Type B pancreatic cell (in vitro differentiated cells): Measurements from ENCODE around the gene APOE. TPM values are rescaled to one million over a fixed set of nuclear protein-coding genes. Genes with fewer than 3 reads are reported as not detected.

Experiments
- DNase-seq: peaks from one replicate; pipeline ENCODE4 v3.0.0; 2021; ENCODE audit warnings: mixed read lengths; ENCODE audit not compliant: unreplicated experiment; ENCODE audit errors: extremely low spot score
- H3K27ac Mint-ChIP-seq: 2 replicates; pipeline ENCODE4 v1.8.0; 2021; ENCODE audit warnings: mild to moderate bottlenecking, mixed read lengths
- H3K27me3 Mint-ChIP-seq: 2 replicates; pipeline ENCODE4 v1.8.0; 2021; ENCODE audit warnings: mixed read lengths
- H3K36me3 Mint-ChIP-seq: 2 replicates; pipeline ENCODE4 v1.8.0; 2021; ENCODE audit warnings: mixed read lengths
- H3K4me1 Mint-ChIP-seq: one replicate; pipeline ENCODE4 v1.8.0; 2021; ENCODE audit warnings: mixed read lengths; ENCODE audit not compliant: unreplicated experiment
- H3K4me3 Mint-ChIP-seq: 2 replicates; pipeline ENCODE4 v1.8.0; 2021; ENCODE audit warnings: mild to moderate bottlenecking, mixed read lengths
- H3K9me3 Mint-ChIP-seq: 2 replicates; pipeline ENCODE4 v1.8.0; 2021; ENCODE audit warnings: mixed read lengths
- CTCF ChIP-seq: fragments of 200-600 bp; sonication (generic); conservative IDR thresholded peaks from 2 replicates; pipeline ENCODE4 v1.5.0; 2021; ENCODE audit warnings: antibody characterized with exemption, mild to moderate bottlenecking
- total RNA-seq: library from RNA; stranded (reverse); gene quantifications from 2 replicates; pipeline ENCODE4 v1.2.1, GENCODE V29; 2021; ENCODE audit warnings: low replicate concordance

The APOE gene
- total RNA-seq, 1 donor from 2014 or later, result 168 TPM

DNA sequence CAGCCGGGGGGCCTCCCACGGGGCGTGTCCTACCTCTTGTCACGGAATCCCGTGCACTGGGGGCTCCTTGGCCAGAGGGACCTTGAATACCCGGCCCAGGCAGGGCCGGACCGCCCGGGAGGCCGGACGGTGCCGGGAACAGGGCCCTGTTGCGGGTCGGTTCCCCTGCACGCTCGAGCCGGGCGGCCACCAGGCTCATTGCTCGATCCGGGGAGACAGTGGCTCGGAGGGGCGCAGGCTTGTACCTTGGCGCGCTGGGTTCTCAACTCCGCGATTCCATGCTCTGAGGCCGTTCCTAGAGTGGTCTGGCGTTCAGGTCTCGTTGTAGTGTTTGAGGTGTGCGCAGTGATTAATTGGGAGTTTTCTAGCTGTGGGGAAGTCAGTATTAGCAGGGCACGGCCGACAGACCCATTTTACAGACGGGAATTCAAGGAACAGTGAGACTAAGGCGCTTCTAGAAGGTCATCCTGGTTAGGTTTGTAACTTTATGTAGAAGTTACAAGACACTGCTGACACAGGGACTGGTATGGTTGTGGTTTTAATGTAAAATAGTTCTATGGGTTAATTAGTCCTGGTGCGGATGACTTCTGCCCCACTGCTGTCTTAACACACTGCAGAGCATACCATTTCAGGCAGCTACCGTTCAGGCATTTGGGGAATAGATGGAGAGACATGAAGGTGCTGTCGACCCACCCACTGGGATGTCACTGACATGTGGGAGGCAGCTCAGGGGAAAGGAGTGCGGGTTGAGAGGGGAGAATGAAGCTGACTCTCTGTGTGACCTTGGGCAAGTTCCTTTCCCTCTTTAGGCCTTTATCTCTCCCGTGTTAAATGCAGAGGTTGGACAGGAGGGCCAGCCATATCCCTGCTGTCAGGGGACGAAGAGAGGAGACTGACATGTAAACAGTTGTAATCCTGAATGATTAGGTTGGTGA is 50.2 kb downstream of the APOE start:
- H3K4me3 Mint-ChIP-seq, result peak overlapping the region; percentile 97
- no peaks in the 10 kb centered on the region for H3K9me3 Mint-ChIP-seq
- no peaks in the 10 kb centered on the region for H3K27me3 Mint-ChIP-seq
- peaks cover 26% of the 10 kb centered on the region for H3K4me1 Mint-ChIP-seq
- peaks cover 3% of the 10 kb centered on the region for H3K36me3 Mint-ChIP-seq
- TF ChIP-seq CTCF, result no peak
- H3K27ac Mint-ChIP-seq, result peak overlapping the region; percentile 90
- DNase-seq, result no peak

GRCh38 chr19:44957526-44957925 is 51.9 kb downstream of the APOE start:
- DNase-seq, result no peak
- Mint-ChIP-seq H3K27me3 (no peaks in the 10 kb centered on the region), H3K4me3 (peak overlapping the region; percentile 97), H3K9me3 (no peaks in the 10 kb centered on the region), H3K4me1 (peaks cover 22% of the 10 kb centered on the region), H3K36me3 (peaks cover 3% of the 10 kb centered on the region), H3K27ac (peak overlapping the region; percentile 3)
- no peak for TF ChIP-seq CTCF

- H3K9me3 Mint-ChIP-seq, result no peaks in the 10 kb centered on the region
- H3K27me3 Mint-ChIP-seq, result no peaks in the 10 kb centered on the region
- H3K36me3 Mint-ChIP-seq, result peaks cover 3% of the 10 kb centered on the region
- H3K4me1 Mint-ChIP-seq, result peaks cover 22% of the 10 kb centered on the region
- H3K27ac Mint-ChIP-seq, result peak overlapping the region; percentile 3
- DNase-seq, result no peak
- H3K4me3 Mint-ChIP-seq, result peak overlapping the region; percentile 97
- TF ChIP-seq CTCF, result no peak
Measured at GRCh38 chr19:44958090-44958489, 52.5 kb downstream of the APOE start.

Other genes with a start within 250 kb of the APOE start
- gene CEACAM19, start 234.3 kb upstream of the APOE start, total RNA-seq, result 6.1 and 6.3 TPM in 2 replicates
- not detected in 2 replicates for gene CEACAM16, start 206.6 kb upstream of the APOE start, total RNA-seq
- 18.9 and 41.2 TPM in 2 replicates for gene BCL3, start 157.1 kb upstream of the APOE start, total RNA-seq
- gene CBLC, start 127.9 kb upstream of the APOE start, total RNA-seq, result 13.9 and 37.7 TPM in 2 replicates
- gene BCAM, start 96.7 kb upstream of the APOE start, total RNA-seq, result 105 and 124 TPM in 2 replicates
- 123 and 203 TPM in 2 replicates for gene NECTIN2, start 59.5 kb upstream of the APOE start, total RNA-seq
- 75.1 and 77.8 TPM in 2 replicates for gene TOMM40, start 14.5 kb upstream of the APOE start, total RNA-seq
- gene APOC1, start 8.8 kb downstream of the APOE start, total RNA-seq, result 76.3 and 145 TPM in 2 replicates
- not detected in 2 replicates for gene APOC4, start 36.4 kb downstream of the APOE start, total RNA-seq
- 0.98 TPM in 1 of 2 replicates, not detected in the other for gene APOC2, start 40.3 kb downstream of the APOE start, total RNA-seq
- 102 and 104 TPM in 2 replicates for gene CLPTM1, start 49.6 kb downstream of the APOE start, total RNA-seq
- gene RELB, start 95.7 kb downstream of the APOE start, total RNA-seq, result 6.9 and 8.4 TPM in 2 replicates
- 80.4 and 111 TPM in 2 replicates for gene CLASRP, start 133.2 kb downstream of the APOE start, total RNA-seq
- 2.2 and 3.7 TPM in 2 replicates for gene ZNF296, start 170.7 kb downstream of the APOE start, total RNA-seq
- 32.2 and 35.6 TPM in 2 replicates for gene GEMIN7, start 173.5 kb downstream of the APOE start, total RNA-seq
- 44.7 and 63.7 TPM in 2 replicates for gene PPP1R37, start 187.4 kb downstream of the APOE start, total RNA-seq